WTC11 (cell line): ENCODE results near the gene PPEF2. TPM values are rescaled to one million over a fixed set of nuclear protein-coding genes. Genes with fewer than 3 reads are reported as not detected.

Experiments used
- ATAC-seq: fragments of 200-7000 bp; cut with Tn5 transposase; 2 replicates; pipeline ENCODE4 v1.10.0; 2021; ENCODE audit warnings: mild to moderate bottlenecking, moderate library complexity
- CTCF ChIA-PET: fragments of 300-600 bp; sonication (Branson Sonifier 250); formaldehyde crosslinking; loops from one replicate; lab custom pipeline; 2021; ENCODE audit warnings: antibody characterized with exemption; lab: Charles Lee
- POLR2A ChIA-PET: fragments of 350-600 bp; sonication (Branson Sonifier 250); formaldehyde crosslinking; loops from one replicate; lab custom pipeline; 2021; ENCODE audit warnings: antibody characterized with exemption; lab: Charles Lee
- DNase-seq: peaks from one replicate; pipeline ENCODE4 v3.0.0; 2021; ENCODE audit warnings: low spot score
- H3K27ac Mint-ChIP-seq: 2 replicates; pipeline ENCODE4 v1.8.0; 2021; ENCODE audit warnings: mixed read lengths
- H3K27me3 Mint-ChIP-seq: 2 replicates; pipeline ENCODE4 v1.8.0; 2021; ENCODE audit warnings: low read depth, mild to moderate bottlenecking, moderate library complexity, mixed read lengths
- H3K36me3 Mint-ChIP-seq: 2 replicates; pipeline ENCODE4 v1.8.0; 2021; ENCODE audit warnings: mixed read lengths
- H3K4me1 Mint-ChIP-seq: 2 replicates; pipeline ENCODE4 v1.8.0; 2022; ENCODE audit warnings: mixed read lengths
- H3K4me3 Mint-ChIP-seq: 2 replicates; pipeline ENCODE4 v1.8.0; 2021; ENCODE audit warnings: mild to moderate bottlenecking, moderate library complexity, mixed read lengths
- H3K9me3 Mint-ChIP-seq: 2 replicates; pipeline ENCODE4 v1.8.0; 2021; ENCODE audit warnings: mixed read lengths
- ATF3 ChIP-seq: sonication (generic); formaldehyde crosslinking; conservative IDR thresholded peaks from 2 replicates; pipeline ENCODE4 v1.8.1; 2022; ENCODE audit warnings: mild to moderate bottlenecking, missing genetic modification reagents
- ERG ChIP-seq: fragments of 250-450 bp; sonication (Bioruptor Pico); IDR thresholded peaks from 2 replicates; pipeline ENCODE4 v1.8.0; 2021; ENCODE audit warnings: mild to moderate bottlenecking
- NR3C1 ChIP-seq: sonication (generic); formaldehyde crosslinking; conservative IDR thresholded peaks from 2 replicates; pipeline ENCODE4 v1.8.1; 2023; ENCODE audit warnings: low read depth, mild to moderate bottlenecking, missing genetic modification reagents
- TEAD4 ChIP-seq: sonication (generic); formaldehyde crosslinking; IDR thresholded peaks from 2 replicates; pipeline ENCODE4 v1.8.0; 2022; ENCODE audit warnings: mild to moderate bottlenecking, missing genetic modification reagents
- ZBTB21 ChIP-seq: sonication (generic); formaldehyde crosslinking; IDR thresholded peaks from 2 replicates; pipeline ENCODE4 v1.8.1; 2023; ENCODE audit warnings: mild to moderate bottlenecking, missing genetic modification reagents, borderline replicate concordance
- ZNF425 ChIP-seq: fragments of 250-450 bp; sonication (Bioruptor Pico); conservative IDR thresholded peaks from 2 replicates; pipeline ENCODE4 v1.9.0; 2021; ENCODE audit warnings: mild to moderate bottlenecking
- ZNF512 ChIP-seq: sonication (generic); formaldehyde crosslinking; IDR thresholded peaks from 2 replicates; pipeline ENCODE4 v1.8.1; 2022; ENCODE audit warnings: missing genetic modification reagents, borderline replicate concordance
- total RNA-seq: library from RNA; stranded (reverse); gene quantifications from 3 replicates; pipeline ENCODE4 v1.2.3, GENCODE V29; 2021
- TF ChIP-seq, protein P1 (sequence below): fragments of 200-600 bp; IDR thresholded peaks from 2 replicates; pipeline ENCODE4 v1.8.0; 2022; ENCODE audit warnings: antibody characterized with exemption
- TF ChIP-seq, protein P2 (sequence below): sonication (generic); formaldehyde crosslinking; IDR thresholded peaks from 2 replicates; pipeline ENCODE4 v1.8.1; 2023; ENCODE audit warnings: mild to moderate bottlenecking, missing genetic modification reagents, borderline replicate concordance
- TF ChIP-seq, protein P3 (sequence below): sonication (generic); formaldehyde crosslinking; IDR thresholded peaks from 2 replicates; pipeline ENCODE4 v1.8.0; 2023; ENCODE audit warnings: mild to moderate bottlenecking, missing genetic modification reagents

The PPEF2 gene
- total RNA-seq, 1 experiment from 2014 or later = not detected

DNA sequence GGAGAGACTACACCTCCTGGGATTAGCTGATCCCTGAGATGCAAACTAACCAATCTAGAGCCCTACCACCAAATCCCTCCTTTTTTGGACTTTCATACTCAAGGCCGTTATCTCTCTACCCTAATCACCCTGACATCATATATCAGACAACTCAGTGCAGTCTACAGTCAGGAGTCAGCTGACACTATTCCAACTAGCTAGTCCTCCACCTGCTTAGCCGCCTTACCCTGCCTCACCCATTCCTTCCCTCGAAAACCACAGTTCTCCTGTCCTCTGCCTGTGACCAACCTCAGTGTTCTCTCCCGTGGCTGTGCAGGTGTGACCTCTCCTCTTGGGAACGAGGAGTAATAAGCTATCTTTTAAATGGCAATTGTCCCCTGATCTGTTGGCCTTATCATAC, 1.8 kb upstream of the PPEF2 start (continued):
- TF ChIP-seq ZNF425 (CRISPR knock-in tag) (no peak), ERG (CRISPR knock-in tag) (no peak), ZBTB21 (CRISPR knock-in tag) (no peak), ZNF512 (CRISPR knock-in tag) (no peak)

DNA sequence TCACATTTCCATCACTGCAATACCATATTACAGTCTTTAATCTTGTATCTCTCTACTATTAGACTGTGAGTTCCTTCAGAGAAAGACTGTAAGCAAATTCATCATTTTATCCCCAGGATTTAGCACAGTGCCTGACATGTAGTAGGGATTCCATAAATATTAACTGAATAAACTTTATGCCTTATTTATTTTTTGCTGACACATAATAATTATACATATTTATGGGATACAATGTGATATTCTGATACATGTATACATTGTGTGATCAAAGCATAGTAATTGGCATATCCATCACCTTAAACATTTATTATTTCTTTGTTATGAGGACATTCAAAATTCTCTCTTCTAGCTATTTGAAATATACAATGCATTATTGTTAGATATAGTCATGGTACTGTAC, 3.7 kb downstream of the PPEF2 start:
- H3K4me3 Mint-ChIP-seq = no peak overlapping the region
- no peaks in the 10 kb centered on the region for H3K4me1 Mint-ChIP-seq
- peaks cover 16% of the 10 kb centered on the region for H3K36me3 Mint-ChIP-seq
- CTCF ChIA-PET = interaction anchor here (1.6 kb wide), 1 partner anchor 18 kb away, joined by 4 read pairs; no protein-coding TSS in a partner anchor
- POLR2A ChIA-PET = no interaction called here
- ATAC-seq (no peak), DNase-seq (no peak)
- H3K27ac Mint-ChIP-seq = no peak overlapping the region
- TF ChIP-seq NR3C1 = no peak
- H3K27me3 Mint-ChIP-seq = peaks cover 3% of the 10 kb centered on the region
- peaks cover 30% of the 10 kb centered on the region for H3K9me3 Mint-ChIP-seq

DNA sequence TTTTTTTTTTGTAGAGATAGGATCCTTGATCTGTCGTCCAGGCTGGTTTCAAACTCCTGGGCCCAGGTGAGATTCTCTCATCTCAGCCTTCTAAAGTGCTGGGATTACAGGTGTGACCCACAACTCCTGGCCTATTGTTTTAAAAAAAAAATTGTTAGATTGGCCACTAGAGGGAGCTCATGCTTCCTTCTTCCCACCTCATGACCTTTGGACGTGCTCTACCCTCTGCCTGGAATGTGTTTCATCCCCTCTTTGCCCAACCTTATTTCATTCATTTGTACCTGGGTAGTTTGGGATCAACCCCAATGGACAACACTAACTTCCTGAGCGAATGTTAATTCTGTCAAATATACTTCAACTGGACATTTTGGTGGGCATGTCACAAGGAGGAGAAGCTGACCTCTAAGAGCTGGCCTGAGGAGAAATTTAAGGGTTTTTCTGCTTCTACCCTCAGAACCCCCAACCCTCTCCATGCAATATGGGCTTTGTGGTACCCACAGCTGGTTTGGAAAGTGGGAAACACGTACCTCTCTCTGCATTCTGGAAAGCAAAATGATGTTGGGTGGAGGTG, 6.4 kb downstream of the PPEF2 start:
- Mint-ChIP-seq H3K4me1 (no peaks in the 10 kb centered on the region), H3K27ac (no peak overlapping the region), H3K27me3 (peaks cover 3% of the 10 kb centered on the region)
- DNase-seq = no peak
- TF ChIP-seq, protein P1, sequence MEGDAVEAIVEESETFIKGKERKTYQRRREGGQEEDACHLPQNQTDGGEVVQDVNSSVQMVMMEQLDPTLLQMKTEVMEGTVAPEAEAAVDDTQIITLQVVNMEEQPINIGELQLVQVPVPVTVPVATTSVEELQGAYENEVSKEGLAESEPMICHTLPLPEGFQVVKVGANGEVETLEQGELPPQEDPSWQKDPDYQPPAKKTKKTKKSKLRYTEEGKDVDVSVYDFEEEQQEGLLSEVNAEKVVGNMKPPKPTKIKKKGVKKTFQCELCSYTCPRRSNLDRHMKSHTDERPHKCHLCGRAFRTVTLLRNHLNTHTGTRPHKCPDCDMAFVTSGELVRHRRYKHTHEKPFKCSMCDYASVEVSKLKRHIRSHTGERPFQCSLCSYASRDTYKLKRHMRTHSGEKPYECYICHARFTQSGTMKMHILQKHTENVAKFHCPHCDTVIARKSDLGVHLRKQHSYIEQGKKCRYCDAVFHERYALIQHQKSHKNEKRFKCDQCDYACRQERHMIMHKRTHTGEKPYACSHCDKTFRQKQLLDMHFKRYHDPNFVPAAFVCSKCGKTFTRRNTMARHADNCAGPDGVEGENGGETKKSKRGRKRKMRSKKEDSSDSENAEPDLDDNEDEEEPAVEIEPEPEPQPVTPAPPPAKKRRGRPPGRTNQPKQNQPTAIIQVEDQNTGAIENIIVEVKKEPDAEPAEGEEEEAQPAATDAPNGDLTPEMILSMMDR = peak; percentile 73
- TF ChIP-seq ATF3 = no peak
- TF ChIP-seq, all 79 proteins: peak for 1
- no peak overlapping the region for H3K4me3 Mint-ChIP-seq
- ChIA-PET POLR2A (interaction anchor here (0.6 kb wide), 1 partner anchor 12 kb away, joined by 4 read pairs; no protein-coding TSS in a partner anchor), CTCF (interaction anchor here (0.6 to 3.4 kb wide), 38 partner anchors 9 to 411 kb away, joined by 3 to 54 read pairs (median 5); partner anchors contain the start of genes CXCL11, NAAA and STBD1)
- H3K9me3 Mint-ChIP-seq = peaks cover 30% of the 10 kb centered on the region
- H3K36me3 Mint-ChIP-seq = peaks cover 16% of the 10 kb centered on the region
- peak; percentile 85 for ATAC-seq

GRCh38 chr4:75892508-75892907, 9.7 kb downstream of the PPEF2 start:
- ATAC-seq = peak; percentile 92
- no peak for TF ChIP-seq TEAD4
- TF ChIP-seq ATF3 = no peak
- no peak for TF ChIP-seq ZBTB21 (CRISPR knock-in tag)
- TF ChIP-seq, protein P2, sequence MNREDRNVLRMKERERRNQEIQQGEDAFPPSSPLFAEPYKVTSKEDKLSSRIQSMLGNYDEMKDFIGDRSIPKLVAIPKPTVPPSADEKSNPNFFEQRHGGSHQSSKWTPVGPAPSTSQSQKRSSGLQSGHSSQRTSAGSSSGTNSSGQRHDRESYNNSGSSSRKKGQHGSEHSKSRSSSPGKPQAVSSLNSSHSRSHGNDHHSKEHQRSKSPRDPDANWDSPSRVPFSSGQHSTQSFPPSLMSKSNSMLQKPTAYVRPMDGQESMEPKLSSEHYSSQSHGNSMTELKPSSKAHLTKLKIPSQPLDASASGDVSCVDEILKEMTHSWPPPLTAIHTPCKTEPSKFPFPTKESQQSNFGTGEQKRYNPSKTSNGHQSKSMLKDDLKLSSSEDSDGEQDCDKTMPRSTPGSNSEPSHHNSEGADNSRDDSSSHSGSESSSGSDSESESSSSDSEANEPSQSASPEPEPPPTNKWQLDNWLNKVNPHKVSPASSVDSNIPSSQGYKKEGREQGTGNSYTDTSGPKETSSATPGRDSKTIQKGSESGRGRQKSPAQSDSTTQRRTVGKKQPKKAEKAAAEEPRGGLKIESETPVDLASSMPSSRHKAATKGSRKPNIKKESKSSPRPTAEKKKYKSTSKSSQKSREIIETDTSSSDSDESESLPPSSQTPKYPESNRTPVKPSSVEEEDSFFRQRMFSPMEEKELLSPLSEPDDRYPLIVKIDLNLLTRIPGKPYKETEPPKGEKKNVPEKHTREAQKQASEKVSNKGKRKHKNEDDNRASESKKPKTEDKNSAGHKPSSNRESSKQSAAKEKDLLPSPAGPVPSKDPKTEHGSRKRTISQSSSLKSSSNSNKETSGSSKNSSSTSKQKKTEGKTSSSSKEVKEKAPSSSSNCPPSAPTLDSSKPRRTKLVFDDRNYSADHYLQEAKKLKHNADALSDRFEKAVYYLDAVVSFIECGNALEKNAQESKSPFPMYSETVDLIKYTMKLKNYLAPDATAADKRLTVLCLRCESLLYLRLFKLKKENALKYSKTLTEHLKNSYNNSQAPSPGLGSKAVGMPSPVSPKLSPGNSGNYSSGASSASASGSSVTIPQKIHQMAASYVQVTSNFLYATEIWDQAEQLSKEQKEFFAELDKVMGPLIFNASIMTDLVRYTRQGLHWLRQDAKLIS = no peak
- TF ChIP-seq, protein P3, sequence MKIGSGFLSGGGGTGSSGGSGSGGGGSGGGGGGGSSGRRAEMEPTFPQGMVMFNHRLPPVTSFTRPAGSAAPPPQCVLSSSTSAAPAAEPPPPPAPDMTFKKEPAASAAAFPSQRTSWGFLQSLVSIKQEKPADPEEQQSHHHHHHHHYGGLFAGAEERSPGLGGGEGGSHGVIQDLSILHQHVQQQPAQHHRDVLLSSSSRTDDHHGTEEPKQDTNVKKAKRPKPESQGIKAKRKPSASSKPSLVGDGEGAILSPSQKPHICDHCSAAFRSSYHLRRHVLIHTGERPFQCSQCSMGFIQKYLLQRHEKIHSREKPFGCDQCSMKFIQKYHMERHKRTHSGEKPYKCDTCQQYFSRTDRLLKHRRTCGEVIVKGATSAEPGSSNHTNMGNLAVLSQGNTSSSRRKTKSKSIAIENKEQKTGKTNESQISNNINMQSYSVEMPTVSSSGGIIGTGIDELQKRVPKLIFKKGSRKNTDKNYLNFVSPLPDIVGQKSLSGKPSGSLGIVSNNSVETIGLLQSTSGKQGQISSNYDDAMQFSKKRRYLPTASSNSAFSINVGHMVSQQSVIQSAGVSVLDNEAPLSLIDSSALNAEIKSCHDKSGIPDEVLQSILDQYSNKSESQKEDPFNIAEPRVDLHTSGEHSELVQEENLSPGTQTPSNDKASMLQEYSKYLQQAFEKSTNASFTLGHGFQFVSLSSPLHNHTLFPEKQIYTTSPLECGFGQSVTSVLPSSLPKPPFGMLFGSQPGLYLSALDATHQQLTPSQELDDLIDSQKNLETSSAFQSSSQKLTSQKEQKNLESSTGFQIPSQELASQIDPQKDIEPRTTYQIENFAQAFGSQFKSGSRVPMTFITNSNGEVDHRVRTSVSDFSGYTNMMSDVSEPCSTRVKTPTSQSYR (CRISPR knock-in tag) = no peak

More at GRCh38 chr4:75892508-75892907, 9.7 kb downstream of the PPEF2 start:
- ChIA-PET POLR2A (no interaction called here), CTCF (interaction anchor here (1.0 to 1.3 kb wide), 2 partner anchors 22 to 24 kb away, joined by 3 to 4 read pairs; no protein-coding TSS in a partner anchor)
- H3K27me3 Mint-ChIP-seq = no peaks in the 10 kb centered on the region
- DNase-seq = peak; percentile 50
- H3K4me3 Mint-ChIP-seq = no peak overlapping the region
- H3K4me1 Mint-ChIP-seq = no peaks in the 10 kb centered on the region
- H3K36me3 Mint-ChIP-seq = peaks cover 5% of the 10 kb centered on the region
- peaks cover 11% of the 10 kb centered on the region for H3K9me3 Mint-ChIP-seq
- H3K27ac Mint-ChIP-seq = no peak overlapping the region
